GM18868 (cell line): ENCODE data around the gene COLEC11.
A peak's percentile ranks its signal among the peaks of the same experiment; 100 is the strongest.

Experiments
- ATAC-seq: cut with Tn5 transposase; IDR thresholded peaks from one replicate; pipeline ENCODE4 v1.9.1; 2021; ENCODE audit warnings: mild to moderate bottlenecking, moderate library complexity; ENCODE audit not compliant: unreplicated experiment

COLEC11 gene

DNA sequence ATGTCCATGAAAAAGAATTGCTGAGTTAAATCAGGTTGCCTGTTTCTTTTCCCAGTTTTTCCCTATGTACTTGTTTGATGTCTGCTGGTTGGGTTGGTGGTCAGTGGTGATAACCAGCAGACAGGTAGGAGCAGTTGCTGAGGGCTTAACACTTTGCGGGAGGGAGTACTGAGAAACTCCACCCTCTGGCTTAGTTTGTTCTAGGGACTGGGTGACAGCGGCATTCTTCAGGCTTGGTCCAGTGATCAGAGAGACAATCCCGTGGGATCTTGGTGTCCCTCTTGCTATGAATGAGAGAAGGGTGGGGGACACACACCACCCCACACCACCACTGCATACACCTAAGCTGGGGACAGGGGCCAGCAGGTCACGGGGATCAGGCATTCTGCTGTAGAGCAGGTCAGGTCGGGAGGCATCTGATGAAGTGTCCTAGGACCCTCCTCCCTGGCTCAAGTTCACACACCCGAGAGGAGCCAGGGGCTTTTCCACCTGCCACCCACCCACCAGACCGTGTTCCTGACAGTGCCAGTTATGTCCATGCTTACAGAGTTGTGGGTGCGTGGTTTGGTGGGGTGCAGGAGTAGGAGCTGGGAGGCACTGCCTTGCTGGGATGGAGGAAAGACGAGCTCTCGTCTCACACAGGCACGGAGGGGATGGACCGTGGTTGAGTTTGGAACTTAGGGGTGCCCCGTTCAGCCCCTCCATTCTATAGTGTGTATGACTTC lies 41.8 kb downstream of the COLEC11 start:
- no peak for ATAC-seq

DNA sequence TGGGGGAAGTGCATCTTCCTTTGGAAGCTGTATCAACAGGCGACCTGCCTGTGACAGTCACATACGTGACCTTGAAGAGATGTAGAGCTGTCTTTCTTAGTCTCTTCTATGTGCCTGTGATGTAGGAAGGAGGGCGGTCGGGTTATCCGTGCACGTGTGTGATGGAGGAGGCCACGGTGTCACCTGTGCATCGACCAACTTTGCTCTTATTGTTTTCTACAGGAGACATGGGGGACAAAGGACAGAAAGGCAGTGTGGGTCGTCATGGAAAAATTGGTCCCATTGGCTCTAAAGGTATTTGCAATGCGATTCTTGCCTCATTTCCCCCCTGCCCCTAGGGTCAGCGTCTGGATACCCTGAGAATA lies 42.4 kb downstream of the COLEC11 start:
- ATAC-seq = no peak

DNA sequence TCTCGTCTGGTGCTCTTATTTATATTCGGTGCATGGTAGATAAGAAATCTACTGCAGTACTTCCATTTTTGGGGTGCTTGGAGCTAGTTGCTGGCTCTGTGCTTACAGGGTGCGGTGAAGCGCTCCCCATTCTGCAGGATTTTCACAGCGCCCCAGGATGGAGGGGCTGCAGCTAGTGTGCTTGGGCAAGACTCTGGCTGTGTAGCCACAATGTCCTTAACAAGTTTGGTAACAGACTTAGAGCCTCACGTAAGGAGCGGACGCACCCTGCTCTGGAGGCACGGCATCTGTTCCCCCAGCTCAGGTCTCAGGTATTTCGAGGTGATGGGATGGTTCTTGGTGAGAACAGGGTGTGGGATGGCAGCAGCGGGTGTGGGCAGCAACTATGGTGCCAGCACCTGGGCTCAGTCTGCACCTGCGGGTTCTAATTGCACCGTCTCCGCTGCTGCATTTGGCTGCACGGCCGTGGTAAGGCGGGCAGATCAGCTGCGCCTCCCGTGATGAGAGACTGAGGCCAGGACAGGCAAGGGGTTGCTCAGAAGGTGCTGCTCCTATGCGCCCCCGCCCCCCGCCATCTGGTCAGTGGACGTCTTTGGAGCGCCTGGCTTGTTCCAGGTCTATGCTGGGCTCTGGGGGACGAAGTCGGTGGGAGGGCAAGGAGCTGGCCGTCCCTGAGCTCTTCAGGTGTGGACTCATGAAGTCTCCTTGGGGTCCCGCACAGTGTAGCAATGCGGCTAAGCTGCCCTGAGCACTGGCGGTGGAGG lies 43.0 kb downstream of the COLEC11 start:
- ATAC-seq = no peak

DNA sequence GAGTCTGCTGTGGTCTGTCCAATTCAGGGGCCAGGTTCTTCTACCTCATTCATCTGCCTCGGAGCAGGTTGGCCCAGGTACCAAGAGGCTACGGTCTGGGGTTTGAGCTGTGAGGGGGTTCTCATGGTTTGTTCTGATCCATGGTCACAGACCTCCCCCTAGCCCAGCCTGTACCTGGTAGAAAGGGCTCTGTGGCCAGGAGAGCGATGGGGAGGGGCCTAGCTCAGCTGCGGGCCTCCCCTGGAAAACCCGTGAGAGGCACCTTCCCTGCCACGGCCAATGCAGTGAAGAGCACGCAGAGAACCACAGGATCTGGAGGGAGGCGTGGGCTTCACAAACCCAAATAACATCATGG lies 43.5 kb downstream of the COLEC11 start:
- ATAC-seq = no peak

DNA sequence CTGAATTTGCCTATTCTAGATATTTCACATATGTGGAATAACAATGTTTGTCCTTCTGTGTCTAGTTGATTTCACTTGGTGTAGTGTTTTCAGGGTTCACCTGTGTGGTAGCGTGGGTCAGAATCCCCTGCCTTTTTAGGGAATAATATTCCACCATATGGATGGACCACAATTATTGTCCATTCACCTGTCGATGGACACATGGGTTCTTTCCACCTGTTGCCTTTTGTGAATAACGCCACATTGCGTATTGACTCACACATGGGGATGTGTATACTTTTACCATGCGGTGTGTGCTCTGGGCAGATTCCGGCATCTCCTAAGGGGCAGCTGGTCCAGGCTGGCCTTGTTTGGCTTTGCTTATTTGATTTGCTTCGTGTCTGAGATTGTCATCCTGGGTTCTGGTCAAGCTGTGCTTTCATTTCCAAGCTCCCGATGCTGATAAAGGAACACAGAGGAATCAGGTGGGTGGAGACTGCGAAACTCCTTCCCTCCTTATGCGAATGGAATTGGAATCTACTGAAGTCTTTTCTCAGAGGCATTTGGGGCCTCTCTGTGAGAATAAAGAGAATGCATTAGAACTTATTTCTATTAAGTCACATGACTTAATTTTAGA lies 44.2 kb downstream of the COLEC11 start:
- no peak for ATAC-seq

DNA sequence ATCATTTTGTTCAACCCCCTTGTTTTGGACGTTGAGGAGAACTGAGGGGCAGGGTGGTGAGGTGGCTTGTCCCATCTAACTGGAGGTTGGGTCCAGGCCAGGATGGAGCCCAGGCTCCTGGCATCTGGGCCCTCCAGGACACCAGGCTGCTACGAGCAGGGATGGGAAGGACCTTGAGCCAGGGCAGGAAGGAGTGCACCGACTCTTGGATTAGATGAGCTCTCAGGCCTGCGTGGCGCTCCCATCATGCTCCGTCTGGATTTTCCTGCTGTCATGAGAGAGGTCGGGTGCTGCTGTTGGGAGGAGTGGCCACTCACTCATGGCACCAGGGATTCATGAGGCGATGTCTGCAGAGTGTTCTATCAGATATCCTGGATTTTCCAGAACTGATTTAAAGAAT lies 44.7 kb downstream of the COLEC11 start:
- ATAC-seq = no peak

DNA sequence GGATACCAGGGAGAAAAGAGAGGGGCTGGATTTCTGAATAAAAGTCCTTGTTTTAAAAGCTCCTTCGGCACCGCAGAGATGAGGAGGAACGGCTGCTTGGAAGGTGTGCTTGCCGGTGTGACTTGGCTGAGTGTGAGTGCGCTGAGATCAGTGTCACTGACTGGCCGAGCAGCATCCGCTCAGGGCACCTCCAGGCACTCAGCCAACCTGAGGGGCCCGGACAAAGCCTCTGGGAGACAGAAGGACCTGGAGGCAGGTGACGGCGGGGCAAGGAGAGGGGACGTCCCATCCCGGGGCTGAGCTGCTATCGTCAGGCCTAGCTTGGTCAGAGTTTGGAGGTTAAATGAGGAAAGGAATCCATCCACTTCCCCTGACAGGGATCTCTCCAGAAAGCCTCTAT lies 46.3 kb downstream of the COLEC11 start:
- ATAC-seq = no peak

DNA sequence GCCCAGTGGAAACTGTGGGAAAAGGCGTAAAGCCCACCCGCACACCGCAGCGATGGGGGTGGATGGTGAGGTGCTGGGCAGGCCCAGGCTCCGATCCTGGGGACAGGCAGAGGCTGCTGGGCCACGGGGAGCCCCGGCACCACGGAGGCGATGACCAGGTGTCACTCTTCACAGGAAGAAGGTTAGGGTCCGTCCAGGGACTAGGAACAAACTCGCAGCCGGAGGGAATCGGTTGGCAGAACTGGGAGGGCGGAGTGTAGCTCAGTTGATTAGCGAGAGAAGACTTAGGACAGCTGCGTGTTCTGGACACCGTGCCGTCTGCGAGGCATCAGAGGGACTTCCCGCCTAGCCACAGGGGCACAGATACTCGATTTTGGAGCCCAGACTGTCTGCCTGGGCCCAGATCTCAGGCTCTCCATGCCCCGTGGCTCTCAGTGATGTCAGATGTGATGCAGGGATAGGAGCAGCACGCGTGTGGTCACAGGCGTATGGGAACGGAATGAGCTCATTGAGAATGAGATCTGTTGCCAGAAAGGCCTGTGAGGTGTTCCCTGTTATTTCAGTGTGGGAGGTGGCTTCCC lies 47.0 kb downstream of the COLEC11 start:
- ATAC-seq = no peak

DNA sequence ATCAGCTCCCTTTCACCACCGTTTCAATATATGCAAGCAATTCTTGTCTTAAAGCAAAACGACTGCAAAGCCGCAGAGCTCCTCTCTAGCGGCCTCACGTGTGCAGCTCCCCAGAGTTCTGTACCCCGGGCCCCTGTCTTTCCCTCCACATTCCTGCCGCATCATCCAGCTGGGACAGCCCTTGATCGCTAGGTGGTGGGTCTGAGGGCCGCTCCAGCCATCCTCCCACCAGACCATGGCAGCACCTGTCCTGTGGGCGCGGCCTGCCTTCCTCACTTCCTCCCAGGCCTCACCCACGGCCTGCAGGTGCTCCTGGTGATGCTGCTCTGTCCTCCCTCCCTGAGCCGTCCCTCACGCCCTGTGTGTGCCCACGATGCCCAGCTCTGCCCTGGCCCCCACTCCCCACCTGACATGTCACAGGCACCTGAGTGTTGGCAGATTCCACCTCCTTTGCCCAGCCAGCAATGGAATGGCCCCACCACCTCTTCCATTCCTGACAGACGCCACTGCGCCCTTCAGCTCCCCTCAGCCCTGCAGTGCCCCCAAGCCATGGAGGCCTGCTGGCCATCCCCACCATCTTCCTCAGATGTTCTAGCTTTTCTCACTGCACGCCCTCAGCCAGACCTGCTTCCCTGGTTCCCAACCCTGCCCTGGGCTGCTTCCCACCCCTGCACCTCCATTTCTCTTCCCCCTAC lies 47.8 kb downstream of the COLEC11 start:
- no peak for ATAC-seq

DNA sequence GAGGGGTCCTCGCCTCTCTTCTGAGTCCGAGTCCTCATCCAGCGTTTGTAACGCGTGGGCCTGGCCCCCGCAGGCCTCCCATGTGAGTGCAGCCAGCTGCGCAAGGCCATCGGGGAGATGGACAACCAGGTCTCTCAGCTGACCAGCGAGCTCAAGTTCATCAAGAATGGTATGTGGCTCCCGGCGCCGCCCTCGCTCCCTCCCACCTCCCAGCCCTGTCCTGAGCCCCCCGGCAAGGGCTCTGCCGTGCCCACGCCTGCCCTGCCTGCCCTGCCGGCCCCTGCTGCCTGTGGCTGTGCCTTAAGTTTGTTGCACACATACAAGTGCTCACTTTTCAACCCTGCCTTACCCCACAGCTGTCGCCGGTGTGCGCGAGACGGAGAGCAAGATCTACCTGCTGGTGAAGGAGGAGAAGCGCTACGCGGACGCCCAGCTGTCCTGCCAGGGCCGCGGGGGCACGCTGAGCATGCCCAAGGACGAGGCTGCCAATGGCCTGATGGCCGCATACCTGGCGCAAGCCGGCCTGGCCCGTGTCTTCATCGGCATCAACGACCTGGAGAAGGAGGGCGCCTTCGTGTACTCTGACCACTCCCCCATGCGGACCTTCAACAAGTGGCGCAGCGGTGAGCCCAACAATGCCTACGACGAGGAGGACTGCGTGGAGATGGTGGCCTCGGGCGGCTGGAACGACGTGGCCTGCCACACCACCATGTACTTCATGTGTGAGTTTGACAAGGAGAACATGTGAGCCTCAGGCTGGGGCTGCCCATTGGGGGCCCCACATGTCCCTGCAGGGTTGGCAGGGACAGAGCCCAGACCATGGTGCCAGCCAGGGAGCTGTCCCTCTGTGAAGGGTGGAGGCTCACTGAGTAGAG lies 48.7 kb downstream of the COLEC11 start:
- no peak for ATAC-seq

DNA sequence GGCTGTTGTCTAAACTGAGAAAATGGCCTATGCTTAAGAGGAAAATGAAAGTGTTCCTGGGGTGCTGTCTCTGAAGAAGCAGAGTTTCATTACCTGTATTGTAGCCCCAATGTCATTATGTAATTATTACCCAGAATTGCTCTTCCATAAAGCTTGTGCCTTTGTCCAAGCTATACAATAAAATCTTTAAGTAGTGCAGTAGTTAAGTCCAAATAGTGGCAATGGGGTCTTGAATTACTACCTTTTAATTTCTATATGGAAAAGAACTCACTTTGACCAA lies 49.3 kb downstream of the COLEC11 start:
- ATAC-seq = peak; percentile 57

DNA sequence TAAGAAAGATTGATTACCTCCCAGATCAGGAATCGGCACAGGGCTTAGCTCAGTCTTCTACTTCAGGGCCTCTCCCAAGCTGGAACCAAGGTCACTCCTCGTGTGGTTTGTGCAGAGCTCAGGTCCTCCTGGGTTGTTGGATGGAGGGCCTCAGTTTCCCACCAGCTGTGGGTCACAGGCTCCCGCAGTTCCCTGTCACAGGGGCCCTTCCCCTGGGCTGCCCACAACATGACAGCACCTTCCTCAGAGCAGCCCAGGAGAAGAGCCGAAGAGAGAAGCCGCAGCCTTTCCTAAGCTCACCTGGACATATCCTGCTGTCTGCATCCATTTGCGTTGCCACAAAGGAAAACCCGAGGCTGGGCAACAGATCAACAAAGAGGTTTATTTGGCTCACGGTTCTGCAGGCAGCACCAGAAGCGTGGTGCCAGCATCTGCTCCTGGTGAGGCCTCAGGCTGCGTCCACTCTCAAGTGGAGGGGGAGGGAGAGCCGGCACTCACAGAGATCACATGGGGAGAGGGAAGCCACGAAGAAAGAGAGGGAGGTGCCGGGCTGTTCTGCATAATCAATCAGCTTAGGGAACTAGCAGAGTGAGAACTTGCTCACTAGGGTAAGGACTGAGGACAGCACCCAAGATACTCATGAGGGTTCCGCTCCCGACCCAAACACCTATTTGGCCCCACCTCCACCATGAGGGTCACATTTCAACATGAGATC lies 50.1 kb downstream of the COLEC11 start:
- no peak for ATAC-seq

DNA sequence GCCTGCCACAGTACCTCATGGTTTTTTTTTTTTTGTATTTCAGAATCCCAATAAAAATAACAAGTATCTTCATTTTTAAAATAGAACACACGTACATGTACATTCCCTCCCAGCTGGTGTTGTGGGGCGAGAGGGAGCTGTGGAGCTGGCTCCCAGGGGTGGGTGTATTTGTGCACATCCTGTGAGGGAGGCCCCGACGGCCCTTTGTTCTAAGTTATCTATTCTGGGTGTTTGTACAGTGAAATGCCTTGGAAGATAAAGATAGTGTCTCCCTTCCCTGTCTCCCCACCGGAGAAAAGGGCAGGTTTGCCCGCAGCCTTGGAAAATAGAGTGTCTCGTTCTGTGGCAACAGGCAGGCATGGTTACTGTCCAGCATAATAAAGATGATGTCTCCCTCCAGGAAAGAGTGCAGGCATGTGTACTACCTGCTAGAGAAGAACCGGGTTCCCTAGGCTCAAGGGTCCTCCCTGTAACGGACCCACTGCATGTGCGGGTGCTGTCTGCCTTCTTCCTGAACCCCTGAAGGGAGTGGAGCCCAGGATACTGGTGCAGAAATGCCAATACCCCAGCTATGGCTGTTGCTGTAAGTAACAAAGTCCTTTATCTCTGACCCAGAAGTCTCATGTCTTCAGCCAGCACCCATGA lies 51.0 kb downstream of the COLEC11 start:
- no peak for ATAC-seq

DNA sequence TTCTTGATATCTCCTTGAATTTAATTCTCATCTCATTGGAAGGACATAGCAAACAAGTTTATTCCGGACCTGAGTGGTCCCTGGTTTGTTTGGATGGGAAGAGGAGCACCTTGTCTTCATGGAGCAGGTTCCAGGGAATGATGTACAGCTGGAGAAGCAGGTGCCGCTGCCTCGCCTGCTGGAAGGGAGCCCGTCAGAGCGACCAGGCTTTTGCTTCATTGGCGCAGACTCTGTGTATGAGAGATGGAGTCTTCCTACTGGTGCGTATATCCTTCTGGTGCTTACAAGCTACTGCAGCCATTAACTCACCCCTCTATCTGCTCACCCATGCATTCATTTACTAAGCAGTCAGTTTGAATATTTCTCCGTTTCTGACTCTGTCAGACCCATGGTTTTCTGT lies 51.5 kb downstream of the COLEC11 start:
- no peak for ATAC-seq

DNA sequence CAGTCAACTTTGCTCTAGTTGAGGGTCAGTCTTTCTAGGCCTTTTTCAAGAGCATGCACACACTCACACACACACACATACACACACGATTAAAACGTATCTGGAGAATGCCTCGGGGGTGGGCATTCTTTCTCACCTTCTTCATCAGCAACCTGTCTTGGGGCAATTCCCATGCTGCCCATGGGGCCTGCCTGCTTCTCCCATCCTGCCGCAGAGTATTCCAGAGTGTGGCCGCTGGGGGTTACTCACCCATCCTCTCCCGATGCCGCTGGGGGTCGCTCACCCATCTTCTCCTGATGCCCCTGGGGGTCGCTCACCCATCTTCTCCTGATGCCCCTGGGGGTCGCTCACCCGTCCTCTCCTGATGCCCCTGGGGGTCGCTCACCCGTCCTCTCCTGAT lies 52.3 kb downstream of the COLEC11 start:
- ATAC-seq = no peak

DNA sequence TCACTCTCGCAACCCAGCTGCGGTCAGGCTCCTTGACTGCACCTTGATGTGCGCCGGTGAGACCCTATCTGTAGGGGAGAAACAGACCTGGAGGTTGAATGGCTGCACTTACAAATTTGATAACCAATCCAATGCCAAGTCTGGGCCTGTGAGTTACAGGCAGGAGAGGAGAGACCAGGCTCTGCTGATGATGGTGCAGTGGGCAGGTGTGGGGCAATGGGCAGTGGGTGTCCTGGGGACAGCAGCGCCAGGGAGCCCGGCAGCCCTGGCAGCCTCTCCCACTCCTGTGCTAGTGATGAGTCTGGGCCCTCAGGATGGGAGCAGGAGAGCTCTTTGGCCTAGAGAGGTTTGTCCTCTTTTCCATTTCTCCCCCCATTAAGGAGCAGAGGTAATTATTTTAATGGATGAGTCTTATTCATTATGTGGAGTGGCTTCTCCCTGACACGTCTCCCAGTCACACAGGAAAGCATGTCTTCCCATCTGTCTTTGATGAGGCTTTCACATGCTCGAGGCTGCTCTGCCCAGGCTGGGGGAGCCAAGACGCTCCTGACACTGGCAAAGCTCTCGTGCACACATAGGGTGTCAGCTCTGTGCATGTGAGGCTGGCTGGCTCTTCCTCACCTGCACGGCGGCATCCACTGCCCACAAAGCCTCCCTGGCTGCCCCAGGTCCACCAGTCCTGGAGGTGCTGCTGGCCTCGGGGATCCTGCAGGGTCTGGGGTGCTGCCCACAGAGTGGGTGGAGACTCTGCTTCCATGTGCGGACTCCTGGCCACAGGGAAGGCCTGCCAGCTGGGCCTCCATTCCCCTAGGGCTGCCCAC lies 53.1 kb downstream of the COLEC11 start:
- ATAC-seq = no peak

DNA sequence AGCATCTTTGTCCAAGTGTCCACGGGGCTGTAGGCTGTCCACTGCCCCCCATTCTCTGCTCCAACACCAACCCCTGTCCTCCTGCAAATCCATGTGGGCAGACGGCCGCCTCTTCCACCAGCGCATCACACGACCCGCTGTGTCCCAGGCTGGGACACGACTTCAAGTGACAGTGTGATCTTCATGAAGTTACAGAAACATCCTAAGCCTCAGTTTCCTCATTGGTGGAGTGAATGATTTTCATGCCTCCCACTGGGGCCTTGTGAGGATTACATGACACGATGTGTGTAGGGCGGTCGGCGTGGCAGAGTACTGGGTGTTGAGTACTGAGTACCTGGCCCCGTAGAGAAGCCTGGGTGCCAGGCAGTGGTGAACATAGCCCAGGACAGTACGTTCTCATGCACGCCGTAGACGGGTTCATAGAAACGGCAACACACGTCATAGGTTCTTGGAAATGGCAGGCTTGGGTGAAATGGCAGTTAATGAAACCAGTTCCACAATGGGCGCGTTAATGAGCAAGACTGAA lies 53.8 kb downstream of the COLEC11 start:
- no peak for ATAC-seq

DNA sequence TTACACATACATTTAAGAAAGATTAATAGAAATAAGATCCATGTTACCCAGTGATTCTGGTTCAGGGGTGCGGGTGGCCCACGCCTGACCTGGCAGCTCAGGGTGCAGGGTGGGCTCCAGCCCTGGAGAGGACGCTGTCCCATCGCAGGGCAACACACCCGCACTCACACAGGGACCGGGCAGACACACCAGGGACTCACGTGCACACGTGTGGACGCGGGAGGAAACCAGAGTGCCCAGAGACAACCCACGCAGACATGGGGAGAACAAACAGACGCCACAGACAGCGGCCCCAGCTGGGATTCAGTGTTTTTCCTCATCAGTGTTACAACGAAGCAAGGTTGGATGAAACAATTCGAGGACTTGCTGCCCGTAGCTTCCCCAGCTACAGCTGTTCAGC lies 54.7 kb downstream of the COLEC11 start:
- no peak for ATAC-seq
